Thymus (tissue), 11 donors: ENCODE data around the gene MUC5AC. TPM values are rescaled to one million over a fixed set of nuclear protein-coding genes. Genes with fewer than 3 reads are reported as not detected.
"Not testable (repeated sequence)": the region's sequence is repeated elsewhere in the genome, so short reads cannot be mapped to it uniquely, and the experiment has no call there.

ENCODE experiments used
- DNase-seq, 9 donors: peaks; one replicate each; pipeline ENCODE4 v3.0.0-alpha.2; 2013; ENCODE audit warnings: low spot score in 9 of 9, low read depth in 6 of 9, missing footprints in 1 of 9
- H3K27ac ChIP-seq, 2 donors: one replicate each; pipeline ENCODE4 v1.5.1; 2013; ENCODE audit warnings: control low read depth in 1 of 2, low read depth in 1 of 2, low read length in 1 of 2, mild to moderate bottlenecking in 1 of 2, moderate library complexity in 1 of 2
- H3K27me3 ChIP-seq, 2 donors: one replicate each; pipeline ENCODE4 v1.5.1; 2013; ENCODE audit warnings: low read length in 1 of 2; ENCODE audit not compliant: control insufficient read depth in 2 of 2, insufficient read depth in 1 of 2
- H3K36me3 ChIP-seq, 2 donors: one replicate each; pipeline ENCODE4 v1.5.1; 2013; ENCODE audit warnings: low read length in 1 of 2, mild to moderate bottlenecking in 1 of 2, moderate library complexity in 1 of 2; ENCODE audit not compliant: control insufficient read depth in 2 of 2, insufficient read depth in 2 of 2
- H3K4me1 ChIP-seq, 2 donors: one replicate each; pipeline ENCODE4 v1.5.1; 2013; ENCODE audit warnings: low read length in 2 of 2; ENCODE audit not compliant: control insufficient read depth in 2 of 2, insufficient read depth in 2 of 2
- H3K4me3 ChIP-seq, 2 donors: one replicate each; pipeline ENCODE4 v1.5.1; 2013; ENCODE audit warnings: low read length in 2 of 2, control low read depth in 1 of 2, mild to moderate bottlenecking in 1 of 2
- H3K9me3 ChIP-seq, 2 donors: one replicate each; pipeline ENCODE4 v1.5.1; 2013; ENCODE audit warnings: low read length in 1 of 2, mild to moderate bottlenecking in 1 of 2; ENCODE audit not compliant: control insufficient read depth in 2 of 2, insufficient read depth in 1 of 2
- WGBS: extraction: QIAGEN DNeasy Blood & Tissue Kit; methylation state at CpG from one replicate; pipeline ENCODE4 v1.1.7; 2013; 5-methylcytosine and 5-hydroxymethylcytosine counted together
- polyA plus RNA-seq: library from polyadenylated mRNA; stranded (reverse); fragments of 200-250 nt; gene quantifications from one replicate; pipeline ENCODE4 v1.2.3, GENCODE V29; 2013
- total RNA-seq: library from RNA; stranded (reverse); fragments of 120-200 nt; gene quantifications from one replicate; pipeline ENCODE4 v1.2.4, GENCODE V29; 2013
- donor health status: healthy.

Gene MUC5AC
- total and polyA plus RNA-seq, 2 donors, result 0.02 to 0.05 TPM

DNA sequence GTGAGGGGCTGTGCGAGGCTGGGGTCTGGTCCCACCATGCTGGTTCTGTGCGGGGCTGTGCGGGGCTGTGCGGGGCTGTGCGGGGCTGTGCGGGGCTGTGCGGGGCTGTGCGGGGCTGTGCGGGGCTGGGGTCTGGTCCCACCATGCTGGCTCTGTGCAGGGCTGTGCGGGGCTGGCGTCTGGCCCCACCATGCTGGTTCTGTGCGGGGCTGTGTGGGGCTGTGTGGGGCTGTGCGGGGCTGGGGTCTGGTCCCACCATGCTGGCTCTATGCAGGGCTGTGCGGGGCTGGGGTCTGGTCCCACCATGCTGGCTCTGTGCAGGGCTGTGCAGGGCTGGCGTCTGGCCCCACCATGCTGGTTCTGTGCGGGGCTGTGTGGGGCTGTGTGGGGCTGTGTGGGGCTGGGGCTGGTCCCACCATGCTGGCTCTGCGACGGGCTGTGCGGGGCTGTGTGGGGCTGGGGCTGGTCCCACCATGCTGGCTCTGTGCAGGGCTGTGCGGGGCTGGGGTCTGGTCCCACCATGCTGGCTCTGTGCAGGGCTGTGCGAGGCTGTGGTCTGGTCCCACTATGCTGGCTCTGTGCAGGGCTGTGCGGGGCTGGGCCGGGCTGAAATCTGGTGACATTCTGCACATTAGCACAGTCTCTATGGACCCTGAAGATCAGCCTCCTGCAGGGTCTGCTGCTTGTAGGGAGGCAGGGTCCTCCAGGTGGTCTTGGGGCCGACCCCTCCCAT, 1.9 kb downstream of the MUC5AC start:
- H3K9me3 ChIP-seq, H3K4me1 ChIP-seq, H3K27ac ChIP-seq, H3K4me3 ChIP-seq, DNase-seq, H3K27me3 ChIP-seq, H3K36me3 ChIP-seq: not testable (repeated sequence)
- 73% methylated on average over 24 of the region's 24 CpGs for WGBS

DNA sequence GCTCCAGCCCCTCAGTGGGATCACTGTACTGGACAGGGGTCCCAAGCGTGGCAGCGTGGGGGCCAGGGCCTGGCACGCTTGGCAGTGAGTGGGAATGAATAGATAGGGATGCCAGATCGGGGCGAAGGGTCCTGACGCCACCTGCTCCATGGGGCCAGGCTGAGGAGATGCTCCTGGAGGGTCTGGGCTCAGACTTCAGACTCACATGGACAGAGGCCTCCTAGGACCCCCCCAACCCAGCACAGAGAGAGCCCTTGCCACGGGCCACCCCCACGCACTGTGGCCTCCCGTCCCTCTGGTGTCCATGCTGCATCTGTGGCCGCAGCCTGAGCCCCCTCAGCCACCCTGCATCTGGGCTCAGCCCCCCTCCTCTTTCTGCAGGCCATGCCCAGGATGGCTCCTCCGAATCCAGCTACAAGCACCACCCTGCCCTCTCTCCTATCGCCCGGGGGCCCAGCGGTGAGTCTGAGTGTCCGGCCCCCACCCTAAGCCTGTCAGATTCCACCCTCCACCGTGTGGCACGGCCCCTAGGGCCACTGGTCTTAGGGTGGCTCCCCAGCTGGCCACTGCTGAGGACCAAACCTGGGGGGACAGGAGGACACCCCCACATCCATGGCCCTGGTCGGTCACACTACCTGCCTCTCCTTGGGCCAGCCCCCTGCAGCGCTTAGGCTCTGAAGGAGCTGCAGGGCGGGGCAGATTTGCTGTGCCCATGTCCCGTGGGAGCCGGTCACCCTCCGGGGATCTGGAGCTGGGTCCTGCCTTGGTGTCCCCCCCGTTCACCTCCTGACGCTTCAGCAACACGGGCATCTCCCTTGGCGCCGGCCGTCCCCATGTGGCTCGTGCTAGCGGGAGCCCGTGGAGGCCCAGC, 2.7 kb downstream of the MUC5AC start:
- no peaks in the 10 kb centered on the region for H3K4me1 ChIP-seq
- H3K27me3 ChIP-seq, result no peaks in the 10 kb centered on the region
- DNase-seq, result no peak

DNA sequence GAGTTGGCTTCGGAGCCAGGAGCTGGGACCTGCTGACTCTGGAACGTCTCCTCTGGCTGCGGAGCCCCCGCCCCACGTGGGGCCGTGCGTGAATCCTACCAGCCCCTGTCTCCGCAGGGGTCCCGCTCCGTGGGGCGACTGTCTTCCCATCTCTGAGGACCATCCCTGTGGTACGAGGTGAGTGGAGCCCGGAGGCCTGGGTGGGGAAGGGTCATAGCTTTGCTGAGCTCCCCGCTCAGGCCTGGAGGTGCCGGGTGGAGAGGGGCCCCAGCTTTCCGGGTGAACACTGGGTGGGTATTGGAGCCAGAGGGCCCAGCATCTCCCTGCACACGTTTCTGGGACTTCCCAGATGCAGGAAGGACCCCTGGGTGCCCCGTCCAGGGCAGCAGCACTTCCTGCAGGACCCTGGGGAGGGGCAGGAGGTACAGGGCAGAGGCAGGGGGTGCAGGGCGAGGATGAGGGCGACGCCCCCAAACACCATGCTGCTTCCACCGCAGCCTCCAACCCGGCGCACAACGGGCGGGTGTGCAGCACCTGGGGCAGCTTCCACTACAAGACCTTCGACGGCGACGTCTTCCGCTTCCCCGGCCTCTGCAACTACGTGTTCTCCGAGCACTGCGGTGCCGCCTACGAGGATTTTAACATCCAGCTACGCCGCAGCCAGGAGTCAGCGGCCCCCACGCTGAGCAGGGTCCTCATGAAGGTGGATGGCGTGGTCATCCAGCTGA, 3.8 kb downstream of the MUC5AC start:
- no peak overlapping the region for H3K4me3 ChIP-seq
- no peaks in the 10 kb centered on the region for H3K27me3 ChIP-seq
- H3K36me3 ChIP-seq, result no peaks in the 10 kb centered on the region
- DNase-seq, result no peak
- H3K9me3 ChIP-seq, result peaks cover 0 to 2% of the 10 kb centered on the region in 2 donors
- WGBS, result 91% methylated on average over 42 of the region's 42 CpGs
- H3K27ac ChIP-seq, result no peak overlapping the region
- no peaks in the 10 kb centered on the region for H3K4me1 ChIP-seq

More for the DNA sequence above, 2.7 kb downstream of the MUC5AC start:
- Histone ChIP-seq H3K36me3 (no peaks in the 10 kb centered on the region), H3K27ac (no peak overlapping the region), H3K4me3 (no peak overlapping the region), H3K9me3 (peaks cover 0 to 4% of the 10 kb centered on the region in 2 donors)
- 94% methylated on average over 32 of the region's 32 CpGs for WGBS

DNA sequence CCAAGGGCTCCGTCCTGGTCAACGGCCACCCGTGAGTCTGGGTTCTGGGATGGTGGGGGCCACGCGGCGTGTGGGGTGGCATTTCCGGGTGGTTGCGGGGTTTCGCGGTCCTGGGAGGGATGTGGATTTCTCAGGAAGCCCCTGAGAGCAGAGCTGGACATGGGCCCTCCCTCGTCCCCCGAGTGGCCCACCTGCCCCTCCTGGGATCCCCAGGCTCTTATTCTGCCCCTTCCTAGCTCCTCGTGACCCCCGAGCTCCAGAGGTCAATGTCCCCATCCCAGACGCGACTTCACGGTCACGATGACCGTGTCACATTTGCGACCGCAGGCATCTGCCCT, 4.4 kb downstream of the MUC5AC start:
- Histone ChIP-seq H3K27ac (no peak overlapping the region), H3K27me3 (no peaks in the 10 kb centered on the region), H3K4me3 (no peak overlapping the region), H3K9me3 (no peaks in the 10 kb centered on the region), H3K36me3 (no peaks in the 10 kb centered on the region), H3K4me1 (no peaks in the 10 kb centered on the region)
- no peak for DNase-seq
- whole genome bisulfite sequencing, result 90% methylated on average over 21 of the region's 21 CpGs

DNA sequence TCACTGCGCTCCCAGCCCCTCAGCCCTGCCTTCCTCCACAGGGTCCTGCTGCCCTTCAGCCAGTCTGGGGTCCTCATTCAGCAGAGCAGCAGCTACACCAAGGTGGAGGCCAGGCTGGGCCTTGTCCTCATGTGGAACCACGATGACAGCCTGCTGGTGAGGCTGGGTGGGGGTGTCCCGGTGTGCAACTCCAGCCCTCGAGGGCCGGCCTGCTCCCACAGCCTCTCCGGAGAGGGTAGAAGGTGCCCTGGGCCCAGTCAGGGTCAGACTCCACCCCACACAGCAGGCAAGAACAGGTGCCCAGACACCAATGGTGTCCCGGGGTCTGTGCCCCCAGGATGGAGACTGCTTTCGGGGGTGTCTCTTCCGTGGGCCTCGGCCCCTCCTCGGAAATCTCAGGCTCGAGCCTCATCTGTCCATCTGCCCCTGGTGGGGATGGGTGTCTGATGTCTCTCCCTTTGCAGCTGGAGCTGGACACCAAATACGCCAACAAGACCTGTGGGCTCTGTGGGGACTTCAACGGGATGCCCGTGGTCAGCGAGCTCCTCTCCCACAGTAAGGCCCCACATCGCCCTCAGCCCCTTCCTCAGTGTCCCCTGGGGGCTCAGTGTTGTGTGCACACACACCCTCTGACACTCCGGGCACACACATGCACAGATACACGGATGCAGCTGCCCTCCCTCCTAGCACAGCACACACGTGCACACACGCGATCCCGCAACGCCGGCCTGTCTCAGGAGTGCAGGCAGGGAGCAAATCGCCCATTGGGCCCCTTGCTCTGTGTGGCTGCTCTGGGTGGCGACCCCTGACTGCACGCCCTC, 4.9 kb downstream of the MUC5AC start:
- Histone ChIP-seq H3K27ac (no peak overlapping the region), H3K4me1 (no peaks in the 10 kb centered on the region), H3K36me3 (no peaks in the 10 kb centered on the region), H3K4me3 (no peak overlapping the region), H3K27me3 (no peaks in the 10 kb centered on the region), H3K9me3 (no peaks in the 10 kb centered on the region)
- no peak for DNase-seq
- 87% methylated on average over 28 of the region's 28 CpGs for WGBS

DNA sequence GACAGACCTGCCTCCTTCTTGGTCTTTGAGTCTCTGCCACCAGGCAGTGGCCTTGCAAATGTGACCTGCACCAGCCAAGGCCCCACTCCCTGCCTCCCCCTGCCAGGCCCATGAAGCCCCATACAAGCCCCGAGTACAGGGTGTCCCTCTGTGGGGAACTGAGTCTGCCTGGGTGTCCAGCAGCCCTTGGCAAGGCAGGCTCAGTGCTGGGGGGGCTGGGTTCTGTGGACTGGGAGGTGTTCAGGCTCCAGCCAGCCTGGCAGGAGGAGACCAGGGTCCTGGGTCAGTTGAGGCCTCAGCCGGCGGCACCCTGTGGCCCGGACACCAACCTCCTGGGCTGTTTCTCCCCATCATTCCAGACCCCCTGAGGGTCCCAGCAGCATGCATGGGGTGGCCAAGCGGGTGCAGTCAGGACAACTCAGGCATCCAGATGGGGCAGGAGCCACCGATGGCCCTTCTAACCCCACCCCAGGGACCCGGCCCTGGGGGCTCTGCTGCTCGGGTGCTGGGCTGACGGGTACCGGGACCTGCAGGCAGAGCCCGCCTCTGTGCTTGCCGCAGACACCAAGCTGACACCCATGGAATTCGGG, 5.7 kb downstream of the MUC5AC start:
- no peak overlapping the region for H3K27ac ChIP-seq
- 93% methylated on average over 13 of the region's 13 CpGs for WGBS
- peaks cover 1 to 2% of the 10 kb centered on the region in 2 donors for H3K9me3 ChIP-seq
- no peaks in the 10 kb centered on the region for H3K36me3 ChIP-seq
- DNase-seq, result no peak
- H3K4me3 ChIP-seq, result no peak overlapping the region
- H3K4me1 ChIP-seq, result no peaks in the 10 kb centered on the region
- no peaks in the 10 kb centered on the region for H3K27me3 ChIP-seq

DNA sequence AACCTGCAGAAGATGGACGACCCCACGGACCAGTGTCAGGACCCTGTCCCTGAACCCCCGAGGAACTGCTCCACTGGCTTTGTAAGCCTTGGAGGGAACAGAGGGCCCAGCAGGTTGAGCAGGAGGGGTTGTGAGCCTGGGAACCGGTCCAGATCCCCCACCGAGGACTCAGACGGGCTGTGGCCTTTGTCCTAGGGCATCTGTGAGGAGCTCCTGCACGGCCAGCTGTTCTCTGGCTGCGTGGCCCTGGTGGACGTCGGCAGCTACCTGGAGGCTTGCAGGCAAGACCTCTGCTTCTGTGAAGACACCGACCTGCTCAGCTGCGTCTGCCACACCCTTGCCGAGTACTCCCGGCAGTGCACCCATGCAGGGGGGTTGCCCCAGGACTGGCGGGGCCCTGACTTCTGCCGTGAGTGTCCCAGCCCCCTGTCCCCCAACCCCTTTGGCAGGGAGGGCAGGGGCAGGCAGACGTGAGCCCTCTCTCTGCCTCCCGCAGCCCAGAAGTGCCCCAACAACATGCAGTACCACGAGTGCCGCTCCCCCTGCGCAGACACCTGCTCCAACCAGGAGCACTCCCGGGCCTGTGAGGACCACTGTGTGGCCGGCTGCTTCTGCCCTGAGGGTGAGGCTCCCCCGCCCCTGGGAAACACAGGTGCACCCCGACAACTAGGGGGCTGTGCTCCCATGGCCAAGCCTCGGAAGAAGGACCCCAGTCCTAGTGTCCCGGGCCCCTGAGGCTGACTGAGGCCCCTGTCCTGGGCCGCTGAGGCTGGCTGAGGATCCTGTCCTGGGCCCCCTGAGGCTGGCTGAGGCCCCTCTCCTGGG, 6.4 kb downstream of the MUC5AC start:
- no peaks in the 10 kb centered on the region for H3K36me3 ChIP-seq
- no peak overlapping the region for H3K27ac ChIP-seq
- WGBS, result 89% methylated on average over 28 of the region's 28 CpGs
- no peak for DNase-seq
- peaks cover 1 to 6% of the 10 kb centered on the region in 2 donors for H3K9me3 ChIP-seq
- no peaks in the 10 kb centered on the region for H3K27me3 ChIP-seq
- H3K4me3 ChIP-seq, result no peak overlapping the region
- no peaks in the 10 kb centered on the region for H3K4me1 ChIP-seq

DNA sequence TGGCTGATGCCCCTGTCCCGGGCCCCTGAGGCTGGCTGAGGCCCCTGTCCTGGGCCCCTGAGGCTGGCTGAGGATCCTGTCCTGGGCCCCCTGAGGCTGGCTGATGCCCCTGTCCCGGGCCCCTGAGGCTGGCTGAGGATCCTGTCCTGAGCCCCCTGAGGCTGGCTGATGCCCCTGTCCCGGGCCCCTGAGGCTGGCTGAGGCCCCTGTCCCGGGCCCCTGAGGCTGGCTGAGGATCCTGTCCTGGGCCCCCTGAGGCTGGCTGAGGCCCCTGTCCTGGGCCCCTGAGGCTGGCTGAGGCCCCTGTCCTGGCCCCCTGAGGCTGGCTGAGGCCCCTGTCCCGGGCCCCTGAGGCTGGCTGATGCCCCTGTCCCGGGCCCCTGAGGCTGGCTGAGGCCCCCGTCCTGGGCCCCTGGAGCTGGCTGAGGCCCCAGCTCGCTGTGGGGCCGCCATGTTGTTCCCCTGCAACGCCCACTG, 7.1 kb downstream of the MUC5AC start:
- not testable (repeated sequence) for H3K27me3 ChIP-seq, DNase-seq, H3K36me3 ChIP-seq, H3K9me3 ChIP-seq, H3K4me3 ChIP-seq, H3K4me1 ChIP-seq, H3K27ac ChIP-seq
- WGBS, result 78% methylated on average over 10 of the region's 10 CpGs
